HepG2 (cell line): Measurements from ENCODE around the gene DIPK1B. TPM values are rescaled to one million over a fixed set of nuclear protein-coding genes. Genes with fewer than 3 reads are reported as not detected.
A peak's percentile ranks its signal among the peaks of the same experiment; 100 is the strongest.

Experiments
- CHD2 ChIP-seq: IDR thresholded peaks from 2 replicates; pipeline ENCODE4 v1.6.1; 2011; ENCODE audit warnings: low read depth, low read length, improper control_type of control experiment
- HNRNPL ChIP-seq: fragments of 200-400 bp; formaldehyde crosslinking; IDR thresholded peaks from 2 replicates; pipeline ENCODE4 v1.6.1; 2017; ENCODE audit warnings: mild to moderate bottlenecking, low read depth, low read length
- SCMH1 ChIP-seq: sonication (generic); formaldehyde crosslinking; IDR thresholded peaks from 2 replicates; pipeline ENCODE4 v1.9.0; 2021; ENCODE audit warnings: missing genetic modification reagents, mild to moderate bottlenecking, borderline replicate concordance
- SKI ChIP-seq: fragments of 450-650 bp; IDR thresholded peaks from one replicate; pipeline ENCODE4 v1.6.1; 2018; ENCODE audit warnings: mild to moderate bottlenecking; ENCODE audit not compliant: partially characterized antibody
- TEAD3 ChIP-seq: optimal IDR thresholded peaks from 2 replicates; pipeline ENCODE3; 2016; ENCODE audit warnings: borderline replicate concordance
- ZFP82 ChIP-seq: sonication (generic); formaldehyde crosslinking; IDR thresholded peaks from 2 replicates; pipeline ENCODE4 v1.5.1; 2020; ENCODE audit warnings: mild to moderate bottlenecking, missing genetic modification reagents, borderline replicate concordance
- ZNF678 ChIP-seq: sonication (generic); formaldehyde crosslinking; IDR thresholded peaks from 2 replicates; pipeline ENCODE4 v1.4.0; 2020; ENCODE audit warnings: mild to moderate bottlenecking, missing genetic modification reagents
- ZNF768 ChIP-seq: sonication (generic); formaldehyde crosslinking; IDR thresholded peaks from 2 replicates; pipeline ENCODE4 v1.4.0; 2020; ENCODE audit warnings: missing genetic modification reagents
- ZNF782 ChIP-seq: sonication (generic); formaldehyde crosslinking; IDR thresholded peaks from 2 replicates; pipeline ENCODE4 v1.4.0; 2020; ENCODE audit warnings: missing genetic modification reagents, mild to moderate bottlenecking, borderline replicate concordance
- polyA plus RNA-seq, 8 experiments: library from polyadenylated mRNA; depleted of rRNA in 3 of 8; stranded (reverse) in 7 of 8; unstranded in 1 of 8; fragments of >200 nt; fragmentation: Illumina TruSeq in 4 of 8; extraction: Trizol in 4 of 8; gene quantifications; 2 replicates each; pipeline versions ENCODE4 v1.2.1 to v1.2.3, GENCODE V29; 2011 to 2016; ENCODE audit warnings: low read depth in 4 of 8, missing spikeins in 1 of 8, mixed read lengths in 1 of 8; ENCODE audit not compliant: insufficient read depth in 1 of 8
- total RNA-seq, 5 experiments: library from RNA; depleted of rRNA; stranded (reverse); fragments of >200 nt; fragmentation: Illumina TruSeq; extraction: Trizol; gene quantifications; 2 replicates each; pipeline ENCODE4 v1.2.3, GENCODE V29; 2016; ENCODE audit warnings: low read depth in 1 of 5
- TF ChIP-seq, protein P1 (sequence below): sonication (generic); formaldehyde crosslinking; conservative IDR thresholded peaks from 2 replicates; pipeline ENCODE4 v1.5.0; 2020; ENCODE audit warnings: missing genetic modification reagents
- TF ChIP-seq, protein P2 (sequence below): sonication (generic); formaldehyde crosslinking; IDR thresholded peaks from 2 replicates; pipeline ENCODE4 v1.5.1; 2020; ENCODE audit warnings: mild to moderate bottlenecking, missing genetic modification reagents, moderate library complexity
- TF ChIP-seq, protein P3 (sequence below): sonication (generic); formaldehyde crosslinking; IDR thresholded peaks from 2 replicates; pipeline ENCODE4 v1.4.0; 2020; ENCODE audit warnings: mild to moderate bottlenecking, missing genetic modification reagents, borderline replicate concordance
- TF ChIP-seq, protein P4 (sequence below): sonication (generic); formaldehyde crosslinking; conservative IDR thresholded peaks from 2 replicates; pipeline ENCODE4 v1.8.0; 2022; ENCODE audit warnings: mild to moderate bottlenecking, moderate library complexity, missing genetic modification reagents
- TF ChIP-seq, protein P5 (sequence below): sonication (generic); formaldehyde crosslinking; IDR thresholded peaks from 2 replicates; pipeline ENCODE4 v1.9.0; 2021; ENCODE audit warnings: missing genetic modification reagents, mild to moderate bottlenecking, borderline replicate concordance
- TF ChIP-seq, protein P6 (sequence below): sonication (generic); formaldehyde crosslinking; IDR thresholded peaks from 2 replicates; pipeline ENCODE4 v1.4.0; 2020; ENCODE audit warnings: mild to moderate bottlenecking, missing genetic modification reagents

Gene DIPK1B
- total and polyA plus RNA-seq, 2 of the 13 experiments (the other 11 are each of a cell fraction or from before 2014, with no cell fraction given), result 0.18 to 3.9 TPM

DNA sequence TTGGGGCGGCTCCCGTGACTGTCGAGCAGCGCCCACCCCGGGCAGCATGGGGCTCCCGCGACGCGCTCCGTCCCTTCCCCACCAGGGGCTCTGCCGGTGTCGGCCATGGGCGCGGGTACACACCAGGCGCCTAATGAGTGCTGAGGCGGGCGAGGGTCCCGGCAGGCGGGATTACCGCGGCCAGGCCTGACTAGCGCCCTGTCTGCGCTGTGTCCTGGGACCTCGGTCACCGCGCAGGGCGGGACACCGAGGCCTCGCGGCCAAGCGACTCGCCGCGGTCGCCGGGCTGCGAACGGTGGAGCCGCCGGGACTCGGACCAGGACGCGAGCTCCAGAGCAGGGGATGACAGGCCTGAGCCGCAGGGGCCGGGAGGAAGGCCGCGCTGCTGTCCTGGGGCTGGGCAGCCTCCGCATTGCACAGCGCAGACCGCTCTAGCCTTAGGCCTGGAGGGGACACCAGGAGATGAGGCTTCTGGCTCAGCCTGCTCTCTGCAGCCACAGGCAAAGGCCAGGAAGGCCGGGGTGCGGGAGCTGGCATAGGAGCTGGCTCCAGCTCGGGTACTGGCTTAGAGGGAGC lies 16.3 kb downstream of the DIPK1B start (continued):
- TF ChIP-seq TEAD3 (no peak), SCMH1 (CRISPR knock-in tag) (no peak), ZNF768 (CRISPR knock-in tag) (peak; percentile 54; the same call in 1 of the 2 replicates), ZFP82 (CRISPR knock-in tag) (peak; percentile 94; the same call in 1 of the 2 replicates), CHD2 (no peak), ZNF678 (0 out of 2 replicates have a peak, but pooled peaks have one; percentile 19), ZNF782 (CRISPR knock-in tag) (0 out of 2 replicates have a peak, but pooled peaks have one; percentile 14), SKI (no peak), HNRNPL (0 out of 2 replicates have a peak, but pooled peaks have one; percentile 18)
- TF ChIP-seq, protein P1, sequence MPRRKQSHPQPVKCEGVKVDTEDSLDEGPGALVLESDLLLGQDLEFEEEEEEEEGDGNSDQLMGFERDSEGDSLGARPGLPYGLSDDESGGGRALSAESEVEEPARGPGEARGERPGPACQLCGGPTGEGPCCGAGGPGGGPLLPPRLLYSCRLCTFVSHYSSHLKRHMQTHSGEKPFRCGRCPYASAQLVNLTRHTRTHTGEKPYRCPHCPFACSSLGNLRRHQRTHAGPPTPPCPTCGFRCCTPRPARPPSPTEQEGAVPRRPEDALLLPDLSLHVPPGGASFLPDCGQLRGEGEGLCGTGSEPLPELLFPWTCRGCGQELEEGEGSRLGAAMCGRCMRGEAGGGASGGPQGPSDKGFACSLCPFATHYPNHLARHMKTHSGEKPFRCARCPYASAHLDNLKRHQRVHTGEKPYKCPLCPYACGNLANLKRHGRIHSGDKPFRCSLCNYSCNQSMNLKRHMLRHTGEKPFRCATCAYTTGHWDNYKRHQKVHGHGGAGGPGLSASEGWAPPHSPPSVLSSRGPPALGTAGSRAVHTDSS (CRISPR knock-in tag), result no peak
- TF ChIP-seq, protein P2, sequence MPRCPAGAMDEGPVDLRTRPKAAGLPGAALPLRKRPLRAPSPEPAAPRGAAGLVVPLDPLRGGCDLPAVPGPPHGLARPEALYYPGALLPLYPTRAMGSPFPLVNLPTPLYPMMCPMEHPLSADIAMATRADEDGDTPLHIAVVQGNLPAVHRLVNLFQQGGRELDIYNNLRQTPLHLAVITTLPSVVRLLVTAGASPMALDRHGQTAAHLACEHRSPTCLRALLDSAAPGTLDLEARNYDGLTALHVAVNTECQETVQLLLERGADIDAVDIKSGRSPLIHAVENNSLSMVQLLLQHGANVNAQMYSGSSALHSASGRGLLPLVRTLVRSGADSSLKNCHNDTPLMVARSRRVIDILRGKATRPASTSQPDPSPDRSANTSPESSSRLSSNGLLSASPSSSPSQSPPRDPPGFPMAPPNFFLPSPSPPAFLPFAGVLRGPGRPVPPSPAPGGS (CRISPR knock-in tag), result peak; percentile 90
- TF ChIP-seq, protein P3, sequence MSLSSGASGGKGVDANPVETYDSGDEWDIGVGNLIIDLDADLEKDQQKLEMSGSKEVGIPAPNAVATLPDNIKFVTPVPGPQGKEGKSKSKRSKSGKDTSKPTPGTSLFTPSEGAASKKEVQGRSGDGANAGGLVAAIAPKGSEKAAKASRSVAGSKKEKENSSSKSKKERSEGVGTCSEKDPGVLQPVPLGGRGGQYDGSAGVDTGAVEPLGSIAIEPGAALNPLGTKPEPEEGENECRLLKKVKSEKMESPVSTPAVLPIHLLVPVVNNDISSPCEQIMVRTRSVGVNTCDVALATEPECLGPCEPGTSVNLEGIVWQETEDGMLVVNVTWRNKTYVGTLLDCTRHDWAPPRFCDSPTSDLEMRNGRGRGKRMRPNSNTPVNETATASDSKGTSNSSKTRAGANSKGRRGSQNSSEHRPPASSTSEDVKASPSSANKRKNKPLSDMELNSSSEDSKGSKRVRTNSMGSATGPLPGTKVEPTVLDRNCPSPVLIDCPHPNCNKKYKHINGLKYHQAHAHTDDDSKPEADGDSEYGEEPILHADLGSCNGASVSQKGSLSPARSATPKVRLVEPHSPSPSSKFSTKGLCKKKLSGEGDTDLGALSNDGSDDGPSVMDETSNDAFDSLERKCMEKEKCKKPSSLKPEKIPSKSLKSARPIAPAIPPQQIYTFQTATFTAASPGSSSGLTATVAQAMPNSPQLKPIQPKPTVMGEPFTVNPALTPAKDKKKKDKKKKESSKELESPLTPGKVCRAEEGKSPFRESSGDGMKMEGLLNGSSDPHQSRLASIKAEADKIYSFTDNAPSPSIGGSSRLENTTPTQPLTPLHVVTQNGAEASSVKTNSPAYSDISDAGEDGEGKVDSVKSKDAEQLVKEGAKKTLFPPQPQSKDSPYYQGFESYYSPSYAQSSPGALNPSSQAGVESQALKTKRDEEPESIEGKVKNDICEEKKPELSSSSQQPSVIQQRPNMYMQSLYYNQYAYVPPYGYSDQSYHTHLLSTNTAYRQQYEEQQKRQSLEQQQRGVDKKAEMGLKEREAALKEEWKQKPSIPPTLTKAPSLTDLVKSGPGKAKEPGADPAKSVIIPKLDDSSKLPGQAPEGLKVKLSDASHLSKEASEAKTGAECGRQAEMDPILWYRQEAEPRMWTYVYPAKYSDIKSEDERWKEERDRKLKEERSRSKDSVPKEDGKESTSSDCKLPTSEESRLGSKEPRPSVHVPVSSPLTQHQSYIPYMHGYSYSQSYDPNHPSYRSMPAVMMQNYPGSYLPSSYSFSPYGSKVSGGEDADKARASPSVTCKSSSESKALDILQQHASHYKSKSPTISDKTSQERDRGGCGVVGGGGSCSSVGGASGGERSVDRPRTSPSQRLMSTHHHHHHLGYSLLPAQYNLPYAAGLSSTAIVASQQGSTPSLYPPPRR (CRISPR knock-in tag), result 0 out of 2 replicates have a peak, but pooled peaks have one; percentile 14
- TF ChIP-seq, protein P4, sequence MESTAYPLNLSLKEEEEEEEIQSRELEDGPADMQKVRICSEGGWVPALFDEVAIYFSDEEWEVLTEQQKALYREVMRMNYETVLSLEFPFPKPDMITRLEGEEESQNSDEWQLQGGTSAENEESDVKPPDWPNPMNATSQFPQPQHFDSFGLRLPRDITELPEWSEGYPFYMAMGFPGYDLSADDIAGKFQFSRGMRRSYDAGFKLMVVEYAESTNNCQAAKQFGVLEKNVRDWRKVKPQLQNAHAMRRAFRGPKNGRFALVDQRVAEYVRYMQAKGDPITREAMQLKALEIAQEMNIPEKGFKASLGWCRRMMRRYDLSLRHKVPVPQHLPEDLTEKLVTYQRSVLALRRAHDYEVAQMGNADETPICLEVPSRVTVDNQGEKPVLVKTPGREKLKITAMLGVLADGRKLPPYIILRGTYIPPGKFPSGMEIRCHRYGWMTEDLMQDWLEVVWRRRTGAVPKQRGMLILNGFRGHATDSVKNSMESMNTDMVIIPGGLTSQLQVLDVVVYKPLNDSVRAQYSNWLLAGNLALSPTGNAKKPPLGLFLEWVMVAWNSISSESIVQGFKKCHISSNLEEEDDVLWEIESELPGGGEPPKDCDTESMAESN (CRISPR knock-in tag), result no peak
- TF ChIP-seq, protein P5, sequence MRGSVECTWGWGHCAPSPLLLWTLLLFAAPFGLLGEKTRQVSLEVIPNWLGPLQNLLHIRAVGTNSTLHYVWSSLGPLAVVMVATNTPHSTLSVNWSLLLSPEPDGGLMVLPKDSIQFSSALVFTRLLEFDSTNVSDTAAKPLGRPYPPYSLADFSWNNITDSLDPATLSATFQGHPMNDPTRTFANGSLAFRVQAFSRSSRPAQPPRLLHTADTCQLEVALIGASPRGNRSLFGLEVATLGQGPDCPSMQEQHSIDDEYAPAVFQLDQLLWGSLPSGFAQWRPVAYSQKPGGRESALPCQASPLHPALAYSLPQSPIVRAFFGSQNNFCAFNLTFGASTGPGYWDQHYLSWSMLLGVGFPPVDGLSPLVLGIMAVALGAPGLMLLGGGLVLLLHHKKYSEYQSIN, result no peak
- TF ChIP-seq, protein P6, sequence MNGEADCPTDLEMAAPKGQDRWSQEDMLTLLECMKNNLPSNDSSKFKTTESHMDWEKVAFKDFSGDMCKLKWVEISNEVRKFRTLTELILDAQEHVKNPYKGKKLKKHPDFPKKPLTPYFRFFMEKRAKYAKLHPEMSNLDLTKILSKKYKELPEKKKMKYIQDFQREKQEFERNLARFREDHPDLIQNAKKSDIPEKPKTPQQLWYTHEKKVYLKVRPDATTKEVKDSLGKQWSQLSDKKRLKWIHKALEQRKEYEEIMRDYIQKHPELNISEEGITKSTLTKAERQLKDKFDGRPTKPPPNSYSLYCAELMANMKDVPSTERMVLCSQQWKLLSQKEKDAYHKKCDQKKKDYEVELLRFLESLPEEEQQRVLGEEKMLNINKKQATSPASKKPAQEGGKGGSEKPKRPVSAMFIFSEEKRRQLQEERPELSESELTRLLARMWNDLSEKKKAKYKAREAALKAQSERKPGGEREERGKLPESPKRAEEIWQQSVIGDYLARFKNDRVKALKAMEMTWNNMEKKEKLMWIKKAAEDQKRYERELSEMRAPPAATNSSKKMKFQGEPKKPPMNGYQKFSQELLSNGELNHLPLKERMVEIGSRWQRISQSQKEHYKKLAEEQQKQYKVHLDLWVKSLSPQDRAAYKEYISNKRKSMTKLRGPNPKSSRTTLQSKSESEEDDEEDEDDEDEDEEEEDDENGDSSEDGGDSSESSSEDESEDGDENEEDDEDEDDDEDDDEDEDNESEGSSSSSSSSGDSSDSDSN, result peak; percentile 93
